Fibroblast of mammary gland (primary cell): ENCODE results near the gene PHF20.

Experiments
- DNase-seq: peaks from one replicate; pipeline ENCODE4 v3.0.0-alpha.2; 2010; ENCODE audit warnings: low read depth
- H3K4me3 ChIP-seq: 2 replicates; pipeline ENCODE4 v1.5.1; 2011; ENCODE audit warnings: low read depth, mild to moderate bottlenecking, low read length, moderate library complexity; ENCODE audit not compliant: control insufficient read depth
- TF ChIP-seq, protein P1 (sequence below): conservative IDR thresholded peaks from 2 replicates; pipeline ENCODE4 v1.5.1; 2011; ENCODE audit warnings: low read depth, low read length, inconsistent platforms; ENCODE audit not compliant: control insufficient read depth, insufficient read depth

PHF20 gene

DNA sequence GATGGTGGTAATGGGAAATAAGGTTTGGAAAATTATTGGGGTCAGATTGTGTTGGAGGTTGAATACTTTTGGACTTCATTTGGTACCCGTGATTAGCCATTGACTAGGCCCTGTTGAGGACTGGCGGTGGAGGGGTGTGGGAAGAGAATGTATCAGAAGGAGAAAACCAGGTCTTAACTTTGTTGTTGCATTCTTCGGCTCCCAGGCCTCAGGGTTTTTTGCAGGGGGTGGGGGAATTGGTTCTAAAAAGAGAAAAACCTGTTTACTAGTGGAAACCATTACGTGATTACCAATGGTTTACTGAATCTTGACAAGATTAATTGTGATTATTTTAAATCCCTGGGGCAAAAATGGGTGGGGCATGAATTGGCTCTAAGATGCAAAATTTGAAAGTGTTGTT, 85.1 kb downstream of the PHF20 start:
- H3K4me3 ChIP-seq: no peak overlapping the region
- no peak for DNase-seq
- TF ChIP-seq, protein P1, sequence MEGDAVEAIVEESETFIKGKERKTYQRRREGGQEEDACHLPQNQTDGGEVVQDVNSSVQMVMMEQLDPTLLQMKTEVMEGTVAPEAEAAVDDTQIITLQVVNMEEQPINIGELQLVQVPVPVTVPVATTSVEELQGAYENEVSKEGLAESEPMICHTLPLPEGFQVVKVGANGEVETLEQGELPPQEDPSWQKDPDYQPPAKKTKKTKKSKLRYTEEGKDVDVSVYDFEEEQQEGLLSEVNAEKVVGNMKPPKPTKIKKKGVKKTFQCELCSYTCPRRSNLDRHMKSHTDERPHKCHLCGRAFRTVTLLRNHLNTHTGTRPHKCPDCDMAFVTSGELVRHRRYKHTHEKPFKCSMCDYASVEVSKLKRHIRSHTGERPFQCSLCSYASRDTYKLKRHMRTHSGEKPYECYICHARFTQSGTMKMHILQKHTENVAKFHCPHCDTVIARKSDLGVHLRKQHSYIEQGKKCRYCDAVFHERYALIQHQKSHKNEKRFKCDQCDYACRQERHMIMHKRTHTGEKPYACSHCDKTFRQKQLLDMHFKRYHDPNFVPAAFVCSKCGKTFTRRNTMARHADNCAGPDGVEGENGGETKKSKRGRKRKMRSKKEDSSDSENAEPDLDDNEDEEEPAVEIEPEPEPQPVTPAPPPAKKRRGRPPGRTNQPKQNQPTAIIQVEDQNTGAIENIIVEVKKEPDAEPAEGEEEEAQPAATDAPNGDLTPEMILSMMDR: no peak

DNA sequence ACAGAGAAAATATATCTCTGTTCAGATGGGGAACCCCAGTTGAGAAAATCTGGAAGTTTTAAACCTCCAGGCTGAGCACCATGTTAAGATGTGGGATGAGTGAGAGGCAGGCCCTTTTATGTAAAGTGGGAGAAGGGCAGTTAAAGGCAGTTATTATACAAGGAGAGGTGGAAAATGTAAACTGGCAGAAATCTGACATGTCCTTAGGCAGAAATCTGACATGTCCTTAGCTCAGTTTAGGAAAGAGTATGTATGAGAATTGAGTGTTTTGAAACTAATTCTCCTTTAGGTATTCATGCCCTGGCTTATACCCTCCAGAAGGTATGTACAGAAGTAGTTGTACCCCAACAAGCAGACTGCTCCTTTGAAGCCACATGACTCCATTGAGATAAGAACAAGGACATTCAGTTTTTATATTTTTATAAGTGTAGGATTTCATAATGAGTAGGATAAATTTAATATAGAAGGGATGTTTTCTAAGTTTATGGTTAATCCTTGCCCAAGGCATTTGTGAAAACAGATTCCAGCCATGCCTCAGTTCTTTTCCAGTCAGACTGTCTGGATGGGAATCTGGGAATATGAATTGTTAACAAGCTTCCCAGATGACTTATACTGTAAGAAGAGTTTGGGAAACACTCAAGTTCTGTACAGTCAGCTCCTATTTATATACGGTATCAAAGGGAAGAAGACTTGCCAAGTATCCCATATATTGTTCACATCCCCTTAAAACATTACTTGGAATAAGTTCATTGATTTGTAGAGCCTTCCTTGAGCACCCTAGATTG, 94.8 kb downstream of the PHF20 start:
- peak; percentile 43 for DNase-seq
- no peak overlapping the region for H3K4me3 ChIP-seq
- TF ChIP-seq, protein P1: no peak

DNA sequence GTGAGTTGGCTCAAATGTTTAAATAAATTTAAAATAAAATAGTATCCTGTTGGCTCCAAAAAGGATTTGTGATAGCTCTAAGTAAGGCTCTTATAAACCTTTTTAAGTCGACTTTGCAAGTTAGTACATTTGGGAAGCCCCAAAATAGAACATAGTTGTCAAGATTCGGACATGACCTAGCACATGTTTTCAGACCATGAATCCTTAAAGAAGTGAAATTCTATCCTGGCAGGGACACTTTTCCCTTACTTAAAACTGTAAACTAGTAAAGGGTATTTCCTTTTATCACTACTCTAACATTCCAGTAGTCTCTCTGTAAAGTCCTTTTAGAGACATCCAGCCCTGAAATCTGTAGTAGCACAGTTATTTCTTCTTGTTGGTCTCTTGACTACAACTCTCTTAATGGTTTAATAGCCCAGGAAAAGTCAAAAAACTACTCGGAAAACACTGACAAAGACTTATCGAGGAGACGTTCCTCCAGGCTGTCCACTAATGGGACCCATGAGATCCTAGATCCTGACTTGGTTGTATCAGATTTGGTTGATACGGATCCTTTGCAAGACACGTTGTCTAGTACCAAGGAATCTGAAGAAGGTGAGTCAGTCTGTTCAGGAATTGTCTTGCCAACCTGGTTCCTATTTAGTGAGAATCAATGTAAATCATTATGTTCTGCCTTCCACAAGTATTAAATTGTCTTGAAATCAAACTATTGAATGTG, 98.9 kb downstream of the PHF20 start:
- TF ChIP-seq, protein P1: no peak
- H3K4me3 ChIP-seq: no peak overlapping the region
- peak; percentile 24 for DNase-seq

DNA sequence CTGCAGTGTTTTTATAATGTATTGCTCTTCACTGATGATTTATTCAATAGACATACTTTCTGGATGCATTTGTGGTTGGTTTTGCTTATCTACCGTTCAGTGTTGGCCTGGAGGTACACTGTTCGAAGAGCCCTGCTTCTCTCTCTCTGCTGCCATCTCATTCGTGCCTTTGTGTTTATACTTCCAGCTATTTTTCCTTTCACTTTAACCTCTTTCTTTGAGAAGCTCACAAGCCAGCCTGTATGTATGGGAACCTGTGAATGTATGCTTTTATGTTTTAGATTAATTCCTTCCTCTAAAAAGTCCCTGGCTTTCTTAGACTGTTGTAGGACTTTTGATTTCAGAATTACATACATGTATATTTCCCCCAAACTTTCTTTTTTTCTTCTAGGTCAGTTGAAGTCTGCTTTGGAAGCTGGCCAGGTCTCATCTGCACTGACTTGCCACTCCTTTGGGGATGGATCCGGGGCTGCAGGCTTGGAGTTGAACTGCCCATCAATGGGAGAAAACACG, 99.5 kb downstream of the PHF20 start:
- TF ChIP-seq, protein P1: no peak
- H3K4me3 ChIP-seq: no peak overlapping the region
- DNase-seq: peak; percentile 56

DNA sequence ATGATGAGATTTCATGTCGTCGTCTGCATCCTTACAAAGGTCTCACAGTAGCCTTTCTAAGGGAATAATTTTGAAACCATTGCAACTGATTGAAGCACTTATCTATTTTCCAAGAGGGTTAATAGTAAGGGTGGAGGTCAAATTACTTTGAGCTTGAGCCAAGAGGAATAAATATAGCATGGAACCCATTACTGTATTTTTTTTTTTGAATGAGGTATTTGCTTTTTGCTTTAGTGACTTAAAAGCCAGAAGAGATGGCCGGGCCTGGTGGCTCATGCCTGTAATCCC, 104.2 kb downstream of the PHF20 start:
- H3K4me3 ChIP-seq: no peak overlapping the region
- TF ChIP-seq, protein P1: no peak

DNA sequence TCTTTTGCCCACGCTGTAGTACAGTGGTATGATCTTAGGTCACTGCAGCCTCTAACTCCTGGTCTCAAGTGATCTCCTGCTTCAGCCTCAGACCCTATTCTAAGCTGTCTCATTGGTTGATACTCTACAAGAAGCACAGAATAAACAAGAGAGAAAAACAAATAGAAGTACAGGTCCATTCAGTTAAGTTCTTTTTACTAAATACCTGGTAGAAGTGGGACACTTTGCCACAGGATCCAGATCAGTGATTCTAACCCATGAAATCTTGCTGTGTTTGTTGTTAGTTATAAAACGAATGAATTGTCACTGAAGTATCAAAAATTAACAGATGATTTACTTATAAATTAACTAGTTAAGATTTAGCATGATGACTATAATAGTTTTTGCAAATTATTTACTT, 105.8 kb downstream of the PHF20 start:
- H3K4me3 ChIP-seq: no peak overlapping the region
- TF ChIP-seq, protein P1: no peak
- no peak for DNase-seq

More for the DNA sequence above, 104.2 kb downstream of the PHF20 start:
- DNase-seq: no peak
